ENCODE measurements around the gene POPDC2. TPM values are rescaled to one million over a fixed set of nuclear protein-coding genes. Genes with fewer than 3 reads are reported as not detected.

POPDC2 gene
- total and polyA plus RNA-seq, 2 experiments from 2014 or later: 0.74 TPM; not detected in 1

GRCh38 chr3:119620899-119621298 lies 39.5 kb downstream of the POPDC2 start:
- H3K79me2 ChIP-seq (ENCODE audit: insufficient read depth): no peaks in the 10 kb centered on the region
- no peaks in the 10 kb centered on the region for H3K4me1 ChIP-seq (ENCODE audit: insufficient read depth)
- H3K9me2 ChIP-seq (ENCODE audit: insufficient read depth): no peaks in the 10 kb centered on the region
- no peaks in the 10 kb centered on the region for H3K27me3 ChIP-seq (replicated peaks; ENCODE audit: insufficient read depth)
- H3F3A ChIP-seq (ENCODE audit: insufficient read depth): no peaks in the 10 kb centered on the region
- in situ Hi-C loops (cut with MboI): no loop called here
- TF ChIP-seq EZH2 (IDR thresholded peaks at IDR 0.05; ENCODE audit: insufficient read depth, poor library complexity, severe bottlenecking) (no peak), EZH2phosphoT487 (IDR thresholded peaks at IDR 0.05; ENCODE audit: insufficient read depth, low read depth) (no peak)
- no peaks in the 10 kb centered on the region for H3K9me3 ChIP-seq (ENCODE audit: low read depth)
- whole genome bisulfite sequencing, 2 experiments (ENCODE audit: low coverage in 1 of 2, low lambda C conversion rate in 2 of 2, missing lambda C conversion rate in 2 of 2): 79 to 86% methylated on average over 5 of the region's 5 CpGs
- H4K20me1 ChIP-seq (ENCODE audit: insufficient read depth): no peaks in the 10 kb centered on the region
- no peak overlapping the region for H2AFZ ChIP-seq
- H3K27ac ChIP-seq: no peak overlapping the region
- no peak for DNase-seq
- no peak overlapping the region for H3K9ac ChIP-seq
- no peak overlapping the region for H3K4me3 ChIP-seq
- H3K36me3 ChIP-seq (ENCODE audit: low read depth): no peaks in the 10 kb centered on the region
- no peak overlapping the region for H3K4me2 ChIP-seq (ENCODE audit: unreplicated experiment)

DNA sequence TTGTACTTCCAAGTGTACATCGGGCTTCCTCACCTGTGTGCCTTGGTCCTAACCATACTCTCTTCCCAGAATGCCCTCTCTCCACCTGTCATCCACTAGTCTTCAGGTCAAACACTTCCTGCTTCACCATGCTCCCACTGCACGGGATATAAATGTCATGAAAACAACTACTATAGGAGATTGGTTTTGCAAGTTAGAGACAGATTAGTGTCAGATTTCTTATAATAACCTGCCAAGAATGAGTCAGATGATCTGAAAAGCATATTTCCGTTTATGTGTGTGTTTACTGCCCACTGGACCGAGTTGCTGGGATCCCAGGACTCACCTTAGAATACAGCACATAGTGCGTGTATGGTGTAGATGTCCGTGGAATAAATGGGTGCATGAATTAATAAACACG lies 41.3 kb downstream of the POPDC2 start:
- Histone ChIP-seq H3K9me2 (ENCODE audit: insufficient read depth) (no peaks in the 10 kb centered on the region), H3F3A (ENCODE audit: insufficient read depth) (no peaks in the 10 kb centered on the region), H3K27ac (no peak overlapping the region), H4K20me1 (ENCODE audit: insufficient read depth) (no peaks in the 10 kb centered on the region), H3K27me3 (replicated peaks; ENCODE audit: insufficient read depth) (no peaks in the 10 kb centered on the region), H3K79me2 (ENCODE audit: insufficient read depth) (no peaks in the 10 kb centered on the region), H3K36me3 (ENCODE audit: low read depth) (no peaks in the 10 kb centered on the region), H3K4me1 (ENCODE audit: insufficient read depth) (no peaks in the 10 kb centered on the region), H3K9ac (no peak overlapping the region), H3K4me3 (no peak overlapping the region), H3K4me2 (ENCODE audit: unreplicated experiment) (no peak overlapping the region), H3K9me3 (ENCODE audit: low read depth) (no peaks in the 10 kb centered on the region), H2AFZ (no peak overlapping the region)
- 52 to 57% methylated on average over 7 of the region's 7 CpGs for WGBS, 2 experiments (ENCODE audit: low coverage in 1 of 2, low lambda C conversion rate in 2 of 2, missing lambda C conversion rate in 2 of 2)
- no peak for TF ChIP-seq EZH2phosphoT487 (IDR thresholded peaks at IDR 0.05; ENCODE audit: insufficient read depth, low read depth)
- no peak for TF ChIP-seq EZH2 (IDR thresholded peaks at IDR 0.05; ENCODE audit: insufficient read depth, poor library complexity, severe bottlenecking)
- DNase-seq: no peak
- in situ Hi-C loops (cut with MboI): no loop called here

DNA sequence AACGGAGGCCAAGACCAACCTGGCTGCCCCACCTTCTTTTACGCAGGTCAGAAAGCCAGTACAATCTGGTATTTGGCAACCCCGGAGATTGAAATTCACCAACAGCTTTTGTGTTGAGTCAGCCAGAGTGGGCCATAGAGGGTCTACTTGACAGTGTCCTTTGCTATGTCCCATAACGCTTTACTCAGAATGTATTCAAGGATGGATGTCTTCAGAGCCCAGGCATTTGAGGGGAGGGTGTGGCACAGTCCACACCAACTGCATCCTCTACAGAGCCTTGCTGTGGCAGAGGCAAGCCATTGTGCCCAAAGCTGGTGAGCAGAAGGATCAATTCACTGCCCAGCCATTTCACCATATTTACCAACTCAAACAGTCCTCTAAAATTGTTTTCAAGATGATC lies 44.3 kb downstream of the POPDC2 start:
- H3K27ac ChIP-seq: no peak overlapping the region
- no peaks in the 10 kb centered on the region for H4K20me1 ChIP-seq (ENCODE audit: insufficient read depth)
- no peaks in the 10 kb centered on the region for H3K36me3 ChIP-seq (ENCODE audit: low read depth)
- TF ChIP-seq EZH2phosphoT487 (IDR thresholded peaks at IDR 0.05; ENCODE audit: insufficient read depth, low read depth): no peak
- no peak for TF ChIP-seq EZH2 (IDR thresholded peaks at IDR 0.05; ENCODE audit: insufficient read depth, poor library complexity, severe bottlenecking)
- no peaks in the 10 kb centered on the region for H3K9me3 ChIP-seq (ENCODE audit: low read depth)
- H3K9me2 ChIP-seq (ENCODE audit: insufficient read depth): no peaks in the 10 kb centered on the region
- no peak for DNase-seq
- H3K4me1 ChIP-seq (ENCODE audit: insufficient read depth): no peaks in the 10 kb centered on the region
- H3K9ac ChIP-seq: no peak overlapping the region
- H3K4me2 ChIP-seq (ENCODE audit: unreplicated experiment): no peak overlapping the region
- H3K79me2 ChIP-seq (ENCODE audit: insufficient read depth): no peaks in the 10 kb centered on the region
- no peak overlapping the region for H3K4me3 ChIP-seq
- in situ Hi-C loops (cut with MboI): no loop called here
- no peaks in the 10 kb centered on the region for H3K27me3 ChIP-seq (replicated peaks; ENCODE audit: insufficient read depth)
- H3F3A ChIP-seq (ENCODE audit: insufficient read depth): no peaks in the 10 kb centered on the region
- 81 to 82% methylated on average over 4 of the region's 4 CpGs for WGBS, 2 experiments (ENCODE audit: low coverage in 1 of 2, low lambda C conversion rate in 2 of 2, missing lambda C conversion rate in 2 of 2)
- H2AFZ ChIP-seq: no peak overlapping the region

GRCh38 chr3:119613872-119614271 lies 46.5 kb downstream of the POPDC2 start:
- Histone ChIP-seq H3K27ac (no peak overlapping the region), H3F3A (ENCODE audit: insufficient read depth) (no peaks in the 10 kb centered on the region), H3K4me2 (ENCODE audit: unreplicated experiment) (no peak overlapping the region), H3K36me3 (ENCODE audit: low read depth) (no peaks in the 10 kb centered on the region), H2AFZ (no peak overlapping the region), H3K4me3 (no peak overlapping the region), H3K9me2 (ENCODE audit: insufficient read depth) (no peaks in the 10 kb centered on the region), H3K9ac (no peak overlapping the region), H3K4me1 (ENCODE audit: insufficient read depth) (no peaks in the 10 kb centered on the region), H3K27me3 (replicated peaks; ENCODE audit: insufficient read depth) (no peaks in the 10 kb centered on the region), H3K79me2 (ENCODE audit: insufficient read depth) (no peaks in the 10 kb centered on the region), H4K20me1 (ENCODE audit: insufficient read depth) (no peaks in the 10 kb centered on the region), H3K9me3 (ENCODE audit: low read depth) (no peaks in the 10 kb centered on the region)
- WGBS, 2 experiments (ENCODE audit: low coverage in 1 of 2, low lambda C conversion rate in 2 of 2, missing lambda C conversion rate in 2 of 2): 62 to 68% methylated on average over 4 of the region's 4 CpGs
- no peak for DNase-seq
- in situ Hi-C loops (cut with MboI): no loop called here
- TF ChIP-seq EZH2phosphoT487 (IDR thresholded peaks at IDR 0.05; ENCODE audit: insufficient read depth, low read depth): no peak
- no peak for TF ChIP-seq EZH2 (IDR thresholded peaks at IDR 0.05; ENCODE audit: insufficient read depth, poor library complexity, severe bottlenecking)

GRCh38 chr3:119613201-119613600 lies 47.2 kb downstream of the POPDC2 start:
- H4K20me1 ChIP-seq (ENCODE audit: insufficient read depth): no peaks in the 10 kb centered on the region
- TF ChIP-seq EZH2phosphoT487 (IDR thresholded peaks at IDR 0.05; ENCODE audit: insufficient read depth, low read depth) (no peak), EZH2 (IDR thresholded peaks at IDR 0.05; ENCODE audit: insufficient read depth, poor library complexity, severe bottlenecking) (no peak)
- no peak overlapping the region for H2AFZ ChIP-seq
- no peaks in the 10 kb centered on the region for H3K4me1 ChIP-seq (ENCODE audit: insufficient read depth)
- no peaks in the 10 kb centered on the region for H3K27me3 ChIP-seq (replicated peaks; ENCODE audit: insufficient read depth)
- H3F3A ChIP-seq (ENCODE audit: insufficient read depth): no peaks in the 10 kb centered on the region
- H3K36me3 ChIP-seq (ENCODE audit: low read depth): no peaks in the 10 kb centered on the region
- no peak overlapping the region for H3K4me3 ChIP-seq
- no peak for DNase-seq
- H3K4me2 ChIP-seq (ENCODE audit: unreplicated experiment): no peak overlapping the region
- no peak overlapping the region for H3K27ac ChIP-seq
- H3K9me2 ChIP-seq (ENCODE audit: insufficient read depth): no peaks in the 10 kb centered on the region
- in situ Hi-C loops (cut with MboI): no loop called here
- H3K79me2 ChIP-seq (ENCODE audit: insufficient read depth): no peaks in the 10 kb centered on the region
- H3K9ac ChIP-seq: no peak overlapping the region
- WGBS, 2 experiments (ENCODE audit: low coverage in 1 of 2, low lambda C conversion rate in 2 of 2, missing lambda C conversion rate in 2 of 2): 64 to 81% methylated on average over 1 of the region's 1 CpG
- H3K9me3 ChIP-seq (ENCODE audit: low read depth): no peaks in the 10 kb centered on the region

Measured in GM23248 (cell line).